C4-2B (cell line): ENCODE data around the gene WFS1.

Source experiments
- CTCF ChIP-seq: fragments of 450-650 bp; conservative IDR thresholded peaks from 2 replicates; pipeline ENCODE4 v1.5.1; 2017; ENCODE audit warnings: mild to moderate bottlenecking
- ZFX ChIP-seq: fragments of 450-650 bp; IDR thresholded peaks from 2 replicates; pipeline ENCODE4 v1.6.1; 2017

- TF ChIP-seq CTCF: no peak
- no peak for TF ChIP-seq ZFX
Observed at GRCh38 chr4:6350646-6351045, 81.0 kb downstream of the WFS1 start.
